H9 (cell line): Measurements from ENCODE around the gene TH. TPM values are rescaled to one million over a fixed set of nuclear protein-coding genes. Genes with fewer than 3 reads are reported as not detected.

Experiments used
- DNase-seq: peaks from one replicate; pipeline ENCODE4 v3.0.0-alpha.2; 2017
- H2AFZ ChIP-seq: one replicate; pipeline ENCODE4 v1.6.1; 2013; ENCODE audit warnings: mild to moderate bottlenecking, low read length, control low read depth, moderate library complexity
- H2AK5ac ChIP-seq: 2 replicates; pipeline ENCODE4 v1.6.1; 2013; ENCODE audit warnings: low read length, control low read depth, mixed read lengths; ENCODE audit not compliant: insufficient read length
- H2BK120ac ChIP-seq: one replicate; pipeline ENCODE4 v1.6.1; 2013; ENCODE audit warnings: low read depth, mild to moderate bottlenecking, low read length, control low read depth, inconsistent platforms; ENCODE audit not compliant: poor library complexity, severe bottlenecking
- H2BK12ac ChIP-seq: 2 replicates; pipeline ENCODE4 v1.6.1; 2013; ENCODE audit warnings: low read length, control low read depth, mixed read lengths, low read depth; ENCODE audit not compliant: insufficient read length
- H2BK15ac ChIP-seq: 2 replicates; pipeline ENCODE4 v1.6.1; 2013; ENCODE audit warnings: low read depth, low read length, control low read depth
- H2BK20ac ChIP-seq: one replicate; pipeline ENCODE4 v1.6.1; 2013; ENCODE audit warnings: low read depth, mild to moderate bottlenecking, low read length, control low read depth, inconsistent platforms; ENCODE audit not compliant: poor library complexity, severe bottlenecking
- H2BK5ac ChIP-seq: 2 replicates; pipeline ENCODE4 v1.6.1; 2013; ENCODE audit warnings: low read length, control low read depth, mixed read lengths; ENCODE audit not compliant: insufficient read length
- H3K14ac ChIP-seq: 2 replicates; pipeline ENCODE4 v1.6.1; 2013; ENCODE audit warnings: low read length, control low read depth; ENCODE audit not compliant: insufficient read depth
- H3K18ac ChIP-seq: 2 replicates; pipeline ENCODE4 v1.6.1; 2013; ENCODE audit warnings: low read depth, mild to moderate bottlenecking, mixed read lengths, low read length, control low read depth; ENCODE audit not compliant: insufficient read length
- H3K23ac ChIP-seq: 2 replicates; pipeline ENCODE4 v1.6.1; 2013; ENCODE audit warnings: low read length, control low read depth, mixed read lengths, low read depth; ENCODE audit not compliant: insufficient read length
- H3K23me2 ChIP-seq: 2 replicates; pipeline ENCODE4 v1.6.1; 2013; ENCODE audit warnings: low read depth, mild to moderate bottlenecking, mixed read lengths, low read length, control low read depth; ENCODE audit not compliant: insufficient read length, poor library complexity, severe bottlenecking
- H3K27ac ChIP-seq: 2 replicates; pipeline ENCODE4 v1.5.1; 2013; ENCODE audit warnings: low read length, control low read depth, mixed read lengths, low read depth; ENCODE audit not compliant: insufficient read length
- H3K27me3 ChIP-seq: 2 replicates; pipeline ENCODE4 v1.6.1; 2013; ENCODE audit warnings: low read length, control low read depth, inconsistent platforms; ENCODE audit not compliant: insufficient read depth
- H3K4ac ChIP-seq: 2 replicates; pipeline ENCODE4 v1.6.1; 2013; ENCODE audit warnings: low read depth, mild to moderate bottlenecking, control low read depth, inconsistent platforms, low read length, moderate library complexity
- H3K4me1 ChIP-seq: 2 replicates; pipeline ENCODE4 v1.6.1; 2013; ENCODE audit warnings: low read length, control low read depth, inconsistent platforms; ENCODE audit not compliant: insufficient read depth
- H3K4me2 ChIP-seq: 2 replicates; pipeline ENCODE4 v1.6.1; 2013; ENCODE audit warnings: low read length, control low read depth, mixed read lengths; ENCODE audit not compliant: insufficient read length, insufficient read depth
- H3K56ac ChIP-seq: 2 replicates; pipeline ENCODE4 v1.6.1; 2013; ENCODE audit warnings: low read depth, mild to moderate bottlenecking, mixed read lengths, low read length, control low read depth; ENCODE audit not compliant: insufficient read length
- H3K79me1 ChIP-seq: 2 replicates; pipeline ENCODE4 v1.6.1; 2013; ENCODE audit warnings: low read depth, mild to moderate bottlenecking, moderate library complexity, low read length, control low read depth, inconsistent platforms; ENCODE audit not compliant: insufficient read depth, poor library complexity, severe bottlenecking
- H3K79me2 ChIP-seq: 2 replicates; pipeline ENCODE4 v1.6.1; 2013; ENCODE audit warnings: low read length, control low read depth, inconsistent platforms; ENCODE audit not compliant: insufficient read depth
- H3K9ac ChIP-seq: 2 replicates; pipeline ENCODE4 v1.6.1; 2013; ENCODE audit warnings: low read length, control low read depth, mixed read lengths; ENCODE audit not compliant: insufficient read length; ENCODE audit errors: extremely low read depth
- H3K9me3 ChIP-seq: one replicate; pipeline ENCODE4 v1.6.1; 2013; ENCODE audit warnings: low read depth, low read length, inconsistent platforms; ENCODE audit not compliant: control insufficient read depth
- H3T11ph ChIP-seq: one replicate; pipeline ENCODE4 v1.6.1; 2013; ENCODE audit warnings: mild to moderate bottlenecking, low read length, control low read depth, inconsistent platforms
- H4K20me1 ChIP-seq: one replicate; pipeline ENCODE4 v1.6.1; 2013; ENCODE audit not compliant: control insufficient read depth, insufficient read length, insufficient read depth
- H4K5ac ChIP-seq: 2 replicates; pipeline ENCODE4 v1.6.1; 2013; ENCODE audit warnings: low read depth, mild to moderate bottlenecking, mixed read lengths, low read length, control low read depth; ENCODE audit not compliant: insufficient read length
- H4K8ac ChIP-seq: replicated peaks from 2 replicates; pipeline ENCODE4 v1.6.1; 2013; ENCODE audit warnings: low read length, control low read depth, mixed read lengths, low read depth; ENCODE audit not compliant: insufficient read length
- H4K91ac ChIP-seq: 2 replicates; pipeline ENCODE4 v1.6.1; 2013; ENCODE audit warnings: low read depth, mild to moderate bottlenecking, moderate library complexity, mixed read lengths, low read length, control low read depth; ENCODE audit not compliant: insufficient read length
- H3K27ac Mint-ChIP-seq, 3 experiments: 2 replicates in 2 of 3; 3 replicates in 1 of 3; pipeline ENCODE4 v1.8.0; 2020 to 2021; ENCODE audit warnings: mixed read lengths in 3 of 3, mild to moderate bottlenecking in 1 of 3, moderate library complexity in 1 of 3
- H3K27me3 Mint-ChIP-seq: 2 replicates; pipeline ENCODE4 v1.8.0; 2021; ENCODE audit warnings: low read depth, mild to moderate bottlenecking, moderate library complexity, mixed read lengths
- H3K36me3 Mint-ChIP-seq, 3 experiments: 2 replicates in 2 of 3; 3 replicates in 1 of 3; pipeline ENCODE4 v1.8.0; 2020 to 2021; ENCODE audit warnings: low read depth in 3 of 3, mixed read lengths in 3 of 3; ENCODE audit not compliant: insufficient read depth in 1 of 3
- H3K4me1 Mint-ChIP-seq, 2 experiments: 2 replicates each; pipeline ENCODE4 v1.8.0; 2020; ENCODE audit warnings: mixed read lengths in 2 of 2
- H3K4me3 Mint-ChIP-seq, 2 experiments: 2 replicates in 1 of 2; 3 replicates in 1 of 2; pipeline ENCODE4 v1.8.0; 2020 to 2021; ENCODE audit warnings: mild to moderate bottlenecking in 2 of 2, mixed read lengths in 2 of 2, moderate library complexity in 1 of 2
- H3K9me3 Mint-ChIP-seq, 2 experiments: 2 replicates in 1 of 2; 3 replicates in 1 of 2; pipeline ENCODE4 v1.8.0; 2020; ENCODE audit warnings: mild to moderate bottlenecking in 2 of 2, mixed read lengths in 2 of 2, moderate library complexity in 1 of 2
- CTCF ChIP-seq: fragments of 200-600 bp; sonication (generic); conservative IDR thresholded peaks from 3 replicates; pipeline ENCODE4 v1.8.0; 2021; ENCODE audit warnings: antibody characterized with exemption, mild to moderate bottlenecking
- WGBS: extraction: QIAGEN DNeasy Blood & Tissue Kit; methylation state at CpG from one replicate; pipeline ENCODE4 v1.1.7; 2013; ENCODE audit warnings: missing lambda C conversion rate, low lambda C conversion rate, mixed read lengths; ENCODE audit not compliant: insufficient read length; ENCODE audit errors: extremely low coverage; 5-methylcytosine and 5-hydroxymethylcytosine counted together
- total RNA-seq: library from RNA; stranded (reverse); gene quantifications from 2 replicates; pipeline ENCODE4 v1.2.1, GENCODE V29; 2021

Gene TH
- total RNA-seq, 1 experiment from 2014 or later: not detected

- H3K27me3 ChIP-seq: no peaks in the 10 kb centered on the region
- peaks cover 3% of the 10 kb centered on the region for H3K23me2 ChIP-seq
- H2BK20ac ChIP-seq: no peak overlapping the region
- no peak overlapping the region for H3K56ac ChIP-seq
- no peak overlapping the region for H2BK15ac ChIP-seq
- no peak overlapping the region for H4K5ac ChIP-seq
- H3K79me1 ChIP-seq: no peaks in the 10 kb centered on the region
- H2AFZ ChIP-seq: no peak overlapping the region
- no peaks in the 10 kb centered on the region for H3K79me2 ChIP-seq
- Mint-ChIP-seq H3K4me1 (no peaks in the 10 kb centered on the region), H3K27ac (no peak overlapping the region), H3K9me3 (no peaks in the 10 kb centered on the region), H3K36me3 (no peaks in the 10 kb centered on the region), H3K4me3 (no peak overlapping the region), H3K27me3 (peaks cover 12% of the 10 kb centered on the region)
- no peak overlapping the region; the same call in 1 of the 2 replicates for H3K14ac ChIP-seq
- H3K4me2 ChIP-seq: no peak overlapping the region
- no peak overlapping the region for H3K23ac ChIP-seq
- no peak overlapping the region for H3K4ac ChIP-seq
- no peak for TF ChIP-seq CTCF
- no peak overlapping the region for H3K9ac ChIP-seq
- H2BK12ac ChIP-seq: no peak overlapping the region
- no peaks in the 10 kb centered on the region for H3K4me1 ChIP-seq
- no peak overlapping the region for H3K27ac ChIP-seq
- no peak overlapping the region for H2BK120ac ChIP-seq
- no peaks in the 10 kb centered on the region for H3K9me3 ChIP-seq
- H4K8ac ChIP-seq: no peak overlapping the region
- H2BK5ac ChIP-seq: no peak overlapping the region
- H4K20me1 ChIP-seq: no peaks in the 10 kb centered on the region
- H3T11ph ChIP-seq: no peak overlapping the region
- no CpG with 5 or more reads among the region's 22 CpGs for WGBS
- no peak overlapping the region for H4K91ac ChIP-seq
- H3K18ac ChIP-seq: no peak overlapping the region
- no peak for DNase-seq
- H2AK5ac ChIP-seq: no peak overlapping the region
These were observed 7.5 kb downstream of the TH start for GRCh38 chr11:2164081-2164480.
